Measurements from ENCODE around the gene ZNF577. TPM values are rescaled to one million over a fixed set of nuclear protein-coding genes. Genes with fewer than 3 reads are reported as not detected.

The ZNF577 gene
- total and polyA plus RNA-seq, 2 of the 13 experiments (the other 11 are each of a cell fraction or from before 2014, with no cell fraction given), result 5.7 to 7.6 TPM

GRCh38 chr19:51904331-51905165, 16.8 kb upstream of the ZNF577 start, which contains the start of gene ZNF649:
Gene ZNF649, minus strand, starts transcription at chr19:51905017. Its CDS starts 4,910 bp downstream, at chr19:51900107.
- H3K79me2 ChIP-seq (ENCODE audit: insufficient read depth, low read length), result peaks cover 44% of the 10 kb centered on the region
- peaks cover 19% of the 10 kb centered on the region for H3K9me3 ChIP-seq (ENCODE audit: low read length)
- POLR2A ChIA-PET, result no interaction called here
- in situ Hi-C loops (cut with HindIII; ENCODE audit: extremely low pct_ligation_motif_present, low pct_unique_long_range_greater_than_20kb) (no loop called here), intact Hi-C loops (cut with micrococcal nuclease; ENCODE audit: unreplicated experiment) (loop anchor here (2.0 kb wide), 1 partner anchor 22 kb away; the partner anchor contains the start of gene ZNF613)
- TSS peak; percentile 64 for BruUV-seq (replicated peaks)
- CTCF ChIA-PET (ENCODE audit: low intra/inter-chr PET ratio, low total read pairs), result no interaction called here
- peak within 1 kb of the TSS; percentile 79 for H3K27ac ChIP-seq (ENCODE audit: extremely low read length, insufficient read depth, low read length)
- peaks cover 2 to 16% of the 10 kb centered on the region in 2 experiments; a peak in 4 of 5 replicates for H3K36me3 ChIP-seq (replicated peaks in 1 of 2; ENCODE audit: control insufficient read depth in 1 of 2, insufficient read depth in 2 of 2, low read length in 2 of 2)
- H3K27me3 ChIP-seq (ENCODE audit: control insufficient read depth in 1 of 2, insufficient read depth in 2 of 2, low read length in 2 of 2), result no peaks in the 10 kb centered on the region; a peak in 1 of 5 replicates
- peak; percentile 78 for FAIRE-seq
- H2AFZ ChIP-seq (ENCODE audit: low read length), result peak within 1 kb of the TSS; percentile 78
- DNase-seq (ENCODE audit: low spot score), result peak; percentile 83
- H3K4me1 ChIP-seq (ENCODE audit: insufficient read depth, low read length), result peaks cover 32% of the 10 kb centered on the region
- H3K4me2 ChIP-seq (ENCODE audit: low read depth, low read length), result peak within 1 kb of the TSS; percentile 73
- WGBS (ENCODE audit: low lambda C conversion rate), result 3% methylated on average over 36 of the region's 43 CpGs
- no peaks in the 10 kb centered on the region for H4K20me1 ChIP-seq (ENCODE audit: insufficient read depth, low read length)
- ATAC-seq, result peak; percentile 99
- H3K9ac ChIP-seq (ENCODE audit: insufficient read depth, low read depth, low read length), result peak within 1 kb of the TSS; percentile 86
- peak within 1 kb of the TSS; percentile 62 to 92 (median 88) for H3K4me3 ChIP-seq (replicated peaks in 1 of 3; ENCODE audit: insufficient read depth in 1 of 3, low read depth in 2 of 3, low read length in 3 of 3)
- TF ChIP-seq ZNF512B (CRISPR knock-in tag; IDR thresholded peaks at IDR 0.05; ENCODE audit: borderline replicate concordance) (no peak), PRMT3 (CRISPR knock-in tag; IDR thresholded peaks at IDR 0.05; ENCODE audit: borderline replicate concordance, low read depth) (no peak), KLF9 (CRISPR knock-in tag; IDR thresholded peaks at IDR 0.05; ENCODE audit: low read depth) (no peak), RNF2 (conservative IDR thresholded peaks at IDR 0.05; ENCODE audit: low read depth) (no peak), ZNF292 (CRISPR knock-in tag; IDR thresholded peaks at IDR 0.05; ENCODE audit: borderline replicate concordance, low read depth) (no peak), ZSCAN31 (CRISPR knock-in tag; IDR thresholded peaks at IDR 0.05; ENCODE audit: low read depth) (0 out of 2 replicates have a peak, but pooled peaks have one; percentile 27), MXD1 (CRISPR knock-in tag; IDR thresholded peaks at IDR 0.05) (no peak), MYC (CRISPR knock-in tag; IDR thresholded peaks at IDR 0.05; ENCODE audit: borderline replicate concordance) (peak; percentile 64; the same call in 1 of the 2 replicates), CEBPB (IDR thresholded peaks at IDR 0.05; ENCODE audit: borderline replicate concordance, low read depth, low read length) (no peak), ZNF776 (CRISPR knock-in tag; IDR thresholded peaks at IDR 0.05) (no peak), ZNF576 (CRISPR knock-in tag; IDR thresholded peaks at IDR 0.05) (no peak), HMG20A (CRISPR knock-in tag; IDR thresholded peaks at IDR 0.05; ENCODE audit: borderline replicate concordance) (no peak), ISX (CRISPR knock-in tag; conservative IDR thresholded peaks at IDR 0.05) (0 out of 2 replicates have a peak, but pooled peaks have one; percentile 39), ELK4 (CRISPR knock-in tag; IDR thresholded peaks at IDR 0.05; ENCODE audit: borderline replicate concordance) (no peak), ZNF768 (CRISPR knock-in tag; IDR thresholded peaks at IDR 0.05) (no peak), FIP1L1 (IDR thresholded peaks at IDR 0.05; ENCODE audit: borderline replicate concordance, insufficient read depth, low read depth, low read length) (no peak), HNF4A (CRISPR knock-in tag; IDR thresholded peaks at IDR 0.05) (no peak), ZNF274 (CRISPR knock-in tag; IDR thresholded peaks at IDR 0.05) (peak; percentile 59; the same call in 1 of the 2 replicates), MLX (CRISPR knock-in tag; IDR thresholded peaks at IDR 0.05) (0 out of 2 replicates have a peak, but pooled peaks have one; percentile 19)
